Right atrium auricular region (tissue), 2 donors: ENCODE measurements around the gene CD164L2. TPM values are rescaled to one million over a fixed set of nuclear protein-coding genes. Genes with fewer than 3 reads are reported as not detected.

ENCODE experiments used
- DNase-seq: peaks from one replicate; pipeline ENCODE4 v3.0.0-alpha.2; 2019; ENCODE audit warnings: low spot score
- H3K27ac ChIP-seq, 2 donors: fragments of 200-600 bp; sonication (generic); 1 replicate in 1 of 2; 2 replicates in 1 of 2; pipeline ENCODE4 v1.5.1; 2016 to 2019
- H3K27me3 ChIP-seq, 2 donors: fragments of 200-600 bp; sonication (generic); one replicate each; pipeline versions ENCODE4 v1.5.1 to v1.6.0; 2017 to 2019
- H3K36me3 ChIP-seq: fragments of 200-600 bp; sonication (generic); one replicate; pipeline ENCODE4 v1.5.1; 2016
- H3K4me1 ChIP-seq, 2 donors: fragments of 200-600 bp; sonication (generic); one replicate each; pipeline versions ENCODE4 v1.5.1 to v1.6.0; 2017 to 2019
- H3K4me3 ChIP-seq, 2 donors: fragments of 200-600 bp; sonication (generic); 1 replicate in 1 of 2; 2 replicates in 1 of 2; pipeline ENCODE4 v1.5.1; 2017 to 2019; ENCODE audit warnings: mild to moderate bottlenecking in 1 of 2, moderate library complexity in 1 of 2
- H3K9me3 ChIP-seq, 2 donors: fragments of 200-600 bp; sonication (generic); one replicate each; pipeline ENCODE4 v1.5.1; 2019
- CTCF ChIP-seq, 2 donors: fragments of 200-600 bp; sonication (generic); IDR thresholded peaks; one replicate each; pipeline ENCODE4 v1.5.1; 2019; ENCODE audit warnings: antibody characterized with exemption in 2 of 2
- total RNA-seq, 2 donors: library from RNA; depleted of rRNA; stranded (reverse); fragments of >200 nt; gene quantifications; one replicate each; pipeline ENCODE4 v1.1.0, GENCODE V29; 2016

Gene CD164L2
- total RNA-seq, 2 donors from 2014 or later = not detected

- Histone ChIP-seq H3K27ac (peak overlapping the region in 1 of 2 donors; percentile 9), H3K4me1 (peaks cover 0 to 68% of the 10 kb centered on the region in 2 donors), H3K9me3 (no peaks in the 10 kb centered on the region), H3K27me3 (no peaks in the 10 kb centered on the region), H3K4me3 (no peak overlapping the region), H3K36me3 (no peaks in the 10 kb centered on the region)
- DNase-seq = no peak
- no peak for TF ChIP-seq CTCF (IDR thresholded peaks at IDR 0.05)
Observed at GRCh38 chr1:27399251-27400025, 16.3 kb upstream of the CD164L2 start.

- H3K36me3 ChIP-seq = no peaks in the 10 kb centered on the region
- H3K4me1 ChIP-seq = peaks cover 0 to 59% of the 10 kb centered on the region in 2 donors
- H3K4me3 ChIP-seq = no peak overlapping the region
- DNase-seq = no peak
- TF ChIP-seq CTCF (IDR thresholded peaks at IDR 0.05) = no peak
- no peaks in the 10 kb centered on the region for H3K27me3 ChIP-seq
- no peaks in the 10 kb centered on the region for H3K9me3 ChIP-seq
- no peak overlapping the region for H3K27ac ChIP-seq
Observed at GRCh38 chr1:27398405-27399149, 15.4 kb upstream of the CD164L2 start.

- no peaks in the 10 kb centered on the region for H3K27me3 ChIP-seq
- no peak for DNase-seq
- no peak overlapping the region for H3K4me3 ChIP-seq
- no peaks in the 10 kb centered on the region for H3K9me3 ChIP-seq
- H3K27ac ChIP-seq = peak overlapping the region in 1 of 2 donors; percentile 40
- no peaks in the 10 kb centered on the region for H3K36me3 ChIP-seq
- H3K4me1 ChIP-seq = peaks cover 0 to 55% of the 10 kb centered on the region in 2 donors
- no peak for TF ChIP-seq CTCF (IDR thresholded peaks at IDR 0.05)
Observed at GRCh38 chr1:27397749-27398148, 14.6 kb upstream of the CD164L2 start.

GRCh38 chr1:27397110-27397509 lies 14.0 kb upstream of the CD164L2 start:
- H3K27me3 ChIP-seq = no peaks in the 10 kb centered on the region
- DNase-seq = no peak

More at GRCh38 chr1:27397110-27397509, 14.0 kb upstream of the CD164L2 start:
- Histone ChIP-seq H3K4me1 (peaks cover 0 to 53% of the 10 kb centered on the region in 2 donors), H3K36me3 (no peaks in the 10 kb centered on the region), H3K27ac (peak overlapping the region in 1 of 2 donors; percentile 40), H3K4me3 (no peak overlapping the region), H3K9me3 (no peaks in the 10 kb centered on the region)
- no peak for TF ChIP-seq CTCF (IDR thresholded peaks at IDR 0.05)
